NB4 (cell line): ENCODE results near the gene ATG9B.
"Not testable (repeated sequence)": the region's sequence is repeated elsewhere in the genome, so short reads cannot be mapped to it uniquely, and the experiment has no call there.

Source experiments
- DNase-seq: peaks from one replicate; pipeline ENCODE4 v3.0.0; 2010; ENCODE audit warnings: low read depth
- H3K4me3 ChIP-seq: one replicate; pipeline ENCODE4 v1.5.1; 2011; ENCODE audit warnings: mild to moderate bottlenecking, low read depth, low read length, moderate library complexity
- CTCF ChIP-seq: IDR thresholded peaks from one replicate; pipeline ENCODE4 v1.5.1; 2012; ENCODE audit warnings: low read depth, low read length
- MAX ChIP-seq: IDR thresholded peaks from 2 replicates; pipeline ENCODE4 v1.6.1; 2011; ENCODE audit warnings: low read depth, low read length
- MYC ChIP-seq: IDR thresholded peaks from 2 replicates; pipeline ENCODE4 v1.6.1; 2011; ENCODE audit warnings: low read depth, low read length
- POLR2A ChIP-seq: IDR thresholded peaks from 2 replicates; pipeline ENCODE4 v1.6.1; 2011; ENCODE audit warnings: mild to moderate bottlenecking; ENCODE audit not compliant: insufficient read length; ENCODE audit errors: extremely low read depth

The ATG9B gene

GRCh38 chr7:151047976-151048815 is 23.9 kb upstream of the ATG9B start, which contains the start of gene ASIC3:
TSS of gene ASIC3 (plus strand) at chr7:151048531. CDS start at chr7:151048886, 355 bp downstream.
- no peak for TF ChIP-seq POLR2A
- no peak for TF ChIP-seq CTCF
- TF ChIP-seq MAX: no peak
- TF ChIP-seq MYC: no peak
- no peak within 1 kb of the TSS for H3K4me3 ChIP-seq
- DNase-seq: no peak

- no peak for DNase-seq
- H3K4me3 ChIP-seq: no peak overlapping the region
- TF ChIP-seq MYC (no peak), POLR2A (no peak), MAX (no peak), CTCF (no peak)
Observed at GRCh38 chr7:151046603-151047573, 22.6 kb upstream of the ATG9B start.

GRCh38 chr7:151045967-151046366 is 21.7 kb upstream of the ATG9B start:
- TF ChIP-seq MYC (no peak), POLR2A (no peak), CTCF (no peak), MAX (no peak)
- DNase-seq: no peak
- no peak overlapping the region for H3K4me3 ChIP-seq

- no peak for DNase-seq
- no peak for TF ChIP-seq CTCF
- no peak for TF ChIP-seq MAX
- TF ChIP-seq POLR2A: no peak
- no peak for TF ChIP-seq MYC
- H3K4me3 ChIP-seq: no peak overlapping the region
Observed at GRCh38 chr7:151045262-151045661, 21.0 kb upstream of the ATG9B start.

GRCh38 chr7:151043959-151044358 is 19.7 kb upstream of the ATG9B start:
- no peak for DNase-seq
- TF ChIP-seq MYC: no peak
- TF ChIP-seq POLR2A: no peak
- TF ChIP-seq CTCF: no peak
- H3K4me3 ChIP-seq: no peak overlapping the region

GRCh38 chr7:151043449-151043848 is 19.2 kb upstream of the ATG9B start:
- not testable (repeated sequence) for DNase-seq, H3K4me3 ChIP-seq
